Measurements from ENCODE around the gene GPR142.

Gene GPR142, protein sequence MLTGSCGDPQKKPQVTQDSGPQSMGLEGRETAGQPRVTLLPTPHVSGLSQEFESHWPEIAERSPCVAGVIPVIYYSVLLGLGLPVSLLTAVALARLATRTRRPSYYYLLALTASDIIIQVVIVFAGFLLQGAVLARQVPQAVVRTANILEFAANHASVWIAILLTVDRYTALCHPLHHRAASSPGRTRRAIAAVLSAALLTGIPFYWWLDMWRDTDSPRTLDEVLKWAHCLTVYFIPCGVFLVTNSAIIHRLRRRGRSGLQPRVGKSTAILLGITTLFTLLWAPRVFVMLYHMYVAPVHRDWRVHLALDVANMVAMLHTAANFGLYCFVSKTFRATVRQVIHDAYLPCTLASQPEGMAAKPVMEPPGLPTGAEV

DNA sequence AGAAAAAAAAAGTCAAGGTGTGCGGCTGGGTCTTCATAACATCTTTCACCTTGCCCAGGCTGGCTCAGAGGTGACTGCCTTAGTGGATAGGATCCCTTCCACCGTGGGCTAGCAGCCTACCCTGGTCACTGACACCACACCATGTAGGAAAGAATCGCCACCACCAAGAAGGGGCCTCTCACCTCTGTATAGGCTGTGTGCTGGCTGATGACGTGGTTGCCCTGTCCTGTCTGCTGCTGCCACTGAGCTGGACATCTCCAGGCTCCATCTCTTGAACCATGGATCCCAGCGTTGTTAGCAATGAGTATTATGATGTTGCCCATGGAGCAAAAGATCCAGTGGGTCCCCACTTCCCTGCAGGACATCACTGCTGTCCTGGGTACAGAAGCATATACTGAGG, at the start of gene GPR142:
Gene GPR142, plus strand, starts transcription at position 301 of the 400 bp plus-strand sequence. CDS start 2,035 bp downstream, outside the sequence.
- TF ChIP-seq GATA3 (IDR thresholded peaks at IDR 0.05; ENCODE audit: low read depth, low read length) (no peak), GATA2 (IDR thresholded peaks at IDR 0.05; ENCODE audit: low read depth, low read length) (no peak)

- TF ChIP-seq GATA3 (IDR thresholded peaks at IDR 0.05; ENCODE audit: low read depth, low read length) (no peak), GATA2 (IDR thresholded peaks at IDR 0.05; ENCODE audit: low read depth, low read length) (no peak)
These were observed 48.9 kb upstream of the GPR142 start for GRCh38 chr17:74318391-74318790.

DNA sequence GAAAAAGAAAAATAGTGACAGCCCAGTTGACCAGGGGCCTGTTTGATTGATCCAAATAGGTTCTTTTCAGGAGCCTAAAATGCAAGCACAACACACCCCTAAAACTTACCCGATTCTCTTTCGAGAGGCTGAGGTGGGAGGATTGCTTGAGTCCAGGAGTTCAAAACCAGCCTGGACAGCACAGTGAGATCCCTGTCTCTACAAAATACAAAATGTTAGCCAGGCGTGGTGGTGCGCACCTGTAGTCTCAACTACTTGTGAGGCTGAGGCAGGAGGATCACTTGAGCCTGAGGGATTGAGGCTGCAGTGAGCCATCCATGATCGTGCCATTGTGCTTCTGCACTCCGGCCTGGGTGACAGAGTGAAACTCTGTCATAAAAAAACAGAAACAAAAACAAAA, 42.8 kb upstream of the GPR142 start:
- no peak for TF ChIP-seq GATA3 (IDR thresholded peaks at IDR 0.05; ENCODE audit: low read depth, low read length)
- no peak for TF ChIP-seq GATA2 (IDR thresholded peaks at IDR 0.05; ENCODE audit: low read depth, low read length)

DNA sequence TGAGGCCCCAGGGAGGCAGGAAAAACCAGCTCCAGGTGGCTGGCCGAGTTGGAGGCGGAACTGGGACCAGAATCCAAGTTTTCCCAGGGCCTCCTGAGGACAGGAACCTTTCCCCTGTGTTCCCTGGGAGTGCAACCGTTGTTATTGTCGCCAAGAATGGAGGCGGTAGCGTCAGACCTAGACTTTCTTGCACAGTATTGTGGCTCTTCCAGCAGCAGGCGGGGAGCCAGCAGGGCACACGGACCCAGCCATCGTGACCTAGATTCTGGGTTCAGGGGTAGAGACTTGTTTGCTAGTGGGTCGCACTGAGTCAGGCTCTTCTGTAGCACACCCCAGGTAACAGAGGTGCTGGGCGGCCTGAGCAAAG, 41.9 kb upstream of the GPR142 start:
- TF ChIP-seq GATA3 (IDR thresholded peaks at IDR 0.05; ENCODE audit: low read depth, low read length) (no peak), GATA2 (IDR thresholded peaks at IDR 0.05; ENCODE audit: low read depth, low read length) (no peak)

DNA sequence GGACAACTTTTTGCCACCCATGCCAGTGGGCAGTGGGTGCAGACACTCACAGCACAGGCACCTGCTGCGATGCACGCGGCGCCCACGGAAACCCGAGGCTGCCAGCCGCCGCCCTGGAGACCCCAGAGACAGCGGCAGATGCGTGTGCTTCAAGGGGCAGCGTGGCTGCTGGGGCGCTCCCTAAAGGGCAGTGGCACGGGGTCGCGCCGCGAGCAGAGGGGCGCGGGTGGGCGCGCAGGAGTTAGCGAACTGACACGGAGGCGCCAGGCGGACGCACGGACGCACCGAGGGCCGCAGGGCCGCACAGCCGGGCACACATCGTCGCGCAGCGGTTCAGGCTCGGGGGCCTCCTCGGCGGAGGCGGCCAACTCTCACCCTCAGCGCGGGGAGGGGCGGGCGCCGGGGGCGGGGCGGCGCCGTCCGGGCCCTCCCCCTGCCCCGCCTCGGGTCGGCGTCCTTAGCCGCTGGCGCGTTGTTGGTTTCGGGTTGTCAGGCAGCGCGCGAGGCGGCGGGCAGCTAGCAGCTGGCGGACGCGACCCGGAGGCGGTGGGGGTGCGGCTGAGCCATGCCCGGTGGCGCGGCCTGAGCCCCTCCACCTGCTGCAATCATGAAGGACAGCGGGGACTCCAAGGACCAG, 41.4 kb upstream of the GPR142 start, which contains the start of gene KIF19:
Gene KIF19, plus strand, starts transcription at position 484 of the 637 bp plus-strand sequence. Its CDS starts 124 bp downstream, at position 608.
- no peak for TF ChIP-seq GATA2 (IDR thresholded peaks at IDR 0.05; ENCODE audit: low read depth, low read length)
- no peak for TF ChIP-seq GATA3 (IDR thresholded peaks at IDR 0.05; ENCODE audit: low read depth, low read length)

DNA sequence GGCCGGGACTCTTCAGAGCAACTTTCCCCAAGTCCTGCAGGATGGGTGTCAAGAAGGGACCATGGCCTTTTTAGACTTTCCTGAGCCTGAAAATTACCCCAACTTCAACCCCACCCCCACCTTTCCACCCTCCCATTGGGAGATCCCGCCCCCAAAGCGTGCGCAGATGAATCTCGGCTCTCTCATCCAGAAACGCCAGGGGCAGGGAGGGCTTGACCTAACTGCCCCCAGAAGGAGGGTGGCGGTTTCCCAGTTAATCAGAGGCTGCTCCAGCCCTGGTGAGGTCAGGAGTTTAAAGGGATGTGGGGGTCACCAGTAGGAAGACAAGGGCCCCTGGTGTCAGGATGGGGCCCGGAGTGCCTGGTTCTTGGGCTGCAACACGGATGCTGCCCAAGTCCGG, 40.8 kb upstream of the GPR142 start:
- TF ChIP-seq GATA2 (IDR thresholded peaks at IDR 0.05; ENCODE audit: low read depth, low read length) (no peak), GATA3 (IDR thresholded peaks at IDR 0.05; ENCODE audit: low read depth, low read length) (no peak)

- TF ChIP-seq GATA2 (IDR thresholded peaks at IDR 0.05; ENCODE audit: low read depth, low read length) (no peak), GATA3 (IDR thresholded peaks at IDR 0.05; ENCODE audit: low read depth, low read length) (no peak)
These were observed 38.8 kb upstream of the GPR142 start for GRCh38 chr17:74328487-74328886.

DNA sequence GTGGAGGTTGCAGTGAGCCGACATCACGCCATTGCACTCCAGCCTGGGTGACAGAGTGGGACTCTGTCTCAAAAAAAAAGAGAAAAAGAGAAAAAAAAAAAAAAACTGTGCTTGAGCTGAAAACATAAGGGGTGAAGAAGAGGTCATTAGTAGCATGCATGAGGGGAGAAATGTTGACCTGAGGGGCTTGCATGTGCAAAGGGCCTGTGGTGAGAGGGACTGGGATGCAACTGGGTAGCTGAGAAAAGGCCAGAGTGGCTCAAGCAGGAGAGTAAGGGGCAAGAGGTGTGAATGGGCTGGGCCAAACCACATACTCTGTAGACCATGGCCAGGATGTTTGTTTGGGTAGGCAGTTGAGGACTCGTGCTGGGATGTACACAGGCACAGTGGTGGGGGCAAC, 37.9 kb upstream of the GPR142 start:
- TF ChIP-seq GATA3 (IDR thresholded peaks at IDR 0.05; ENCODE audit: low read depth, low read length), result no peak
- TF ChIP-seq GATA2 (IDR thresholded peaks at IDR 0.05; ENCODE audit: low read depth, low read length), result no peak

GRCh38 chr17:74330446-74330845, 36.9 kb upstream of the GPR142 start:
- no peak for TF ChIP-seq GATA3 (IDR thresholded peaks at IDR 0.05; ENCODE audit: low read depth, low read length)
- no peak for TF ChIP-seq GATA2 (IDR thresholded peaks at IDR 0.05; ENCODE audit: low read depth, low read length)

DNA sequence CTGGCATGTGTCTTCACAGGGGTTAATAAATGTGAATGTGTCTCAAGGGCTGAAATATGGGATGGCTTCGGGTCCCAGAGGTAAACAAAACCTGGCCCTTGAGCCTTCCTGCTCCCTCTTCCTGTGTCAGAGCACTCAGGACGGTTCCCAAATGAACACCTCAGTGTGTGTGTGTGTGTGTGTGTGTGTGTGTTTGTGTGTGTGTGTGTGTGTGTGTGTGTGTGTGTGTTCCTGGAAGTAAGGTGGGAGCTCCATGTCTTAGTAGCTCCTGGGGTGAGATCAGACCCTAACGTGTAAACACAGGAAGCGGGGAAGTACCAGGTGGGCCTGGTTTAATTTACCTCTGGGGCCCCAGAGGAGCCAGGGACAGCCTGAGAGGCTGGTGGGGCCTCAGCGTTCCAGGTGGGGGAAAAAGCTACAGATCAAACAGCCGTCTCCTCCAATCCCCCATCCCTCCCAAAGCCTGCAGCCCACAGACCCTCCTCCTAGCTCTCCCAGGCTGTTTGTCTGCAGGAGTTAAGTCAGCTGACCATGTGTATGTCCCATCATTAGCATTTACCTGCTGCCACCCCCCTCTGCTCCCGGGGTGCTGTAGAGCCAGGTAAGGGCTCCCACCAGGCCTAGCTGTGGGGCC, 35.2 kb upstream of the GPR142 start:
- TF ChIP-seq GATA2 (IDR thresholded peaks at IDR 0.05; ENCODE audit: low read depth, low read length) (no peak), GATA3 (IDR thresholded peaks at IDR 0.05; ENCODE audit: low read depth, low read length) (no peak)

- TF ChIP-seq GATA3 (IDR thresholded peaks at IDR 0.05; ENCODE audit: low read depth, low read length) (no peak), GATA2 (IDR thresholded peaks at IDR 0.05; ENCODE audit: low read depth, low read length) (no peak)
These were observed 34.5 kb upstream of the GPR142 start for GRCh38 chr17:74332763-74333283.

- TF ChIP-seq GATA2 (IDR thresholded peaks at IDR 0.05; ENCODE audit: low read depth, low read length), result no peak
- no peak for TF ChIP-seq GATA3 (IDR thresholded peaks at IDR 0.05; ENCODE audit: low read depth, low read length)
These were observed 32.8 kb upstream of the GPR142 start for GRCh38 chr17:74334393-74335039.

DNA sequence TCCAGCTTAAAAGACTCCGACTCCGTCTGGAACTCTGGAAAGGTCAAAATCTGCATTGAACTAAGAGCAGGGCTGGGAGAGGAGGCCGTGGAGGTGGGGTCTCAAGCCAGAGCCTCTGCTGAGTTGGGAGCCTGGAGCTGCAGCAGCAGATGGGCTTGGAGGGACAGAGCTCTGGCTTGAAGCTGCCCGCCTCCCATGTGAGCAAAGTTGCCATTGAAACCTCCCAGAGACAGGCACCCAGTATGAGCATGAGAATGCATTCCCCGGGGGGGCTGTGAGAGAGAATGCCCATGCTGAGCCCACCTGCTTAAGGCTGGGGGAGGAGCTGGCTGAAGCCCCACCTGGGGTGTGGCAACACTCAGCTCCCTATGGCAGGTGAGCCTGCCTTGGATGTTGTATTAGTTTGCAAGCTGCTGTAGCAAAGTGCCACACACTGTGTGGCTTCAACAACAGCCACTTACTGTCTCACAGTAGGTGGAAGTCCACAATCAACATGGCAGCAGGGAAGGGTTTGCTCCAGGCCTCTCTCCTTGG, 31.7 kb upstream of the GPR142 start:
- no peak for TF ChIP-seq GATA2 (IDR thresholded peaks at IDR 0.05; ENCODE audit: low read depth, low read length)
- TF ChIP-seq GATA3 (IDR thresholded peaks at IDR 0.05; ENCODE audit: low read depth, low read length), result no peak

DNA sequence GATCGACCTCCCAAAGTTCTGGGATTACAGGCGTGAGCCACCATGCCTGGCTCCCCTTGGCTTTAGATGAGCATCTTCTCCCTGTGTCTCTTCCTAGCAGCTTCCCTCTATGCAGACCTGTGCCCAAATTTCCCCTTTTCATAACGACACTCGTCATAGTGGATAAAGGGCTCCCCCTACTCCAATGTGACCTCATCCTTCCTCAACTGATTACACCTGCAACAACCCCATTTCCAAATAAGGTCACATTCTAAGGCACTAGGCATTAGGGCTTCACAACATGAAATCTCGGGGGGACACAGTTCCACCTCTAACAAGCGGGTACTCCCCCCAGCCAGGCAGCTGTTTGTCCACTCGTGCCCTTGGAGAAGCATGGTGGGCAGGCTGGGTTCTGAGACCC, 31.0 kb upstream of the GPR142 start:
- no peak for TF ChIP-seq GATA3 (IDR thresholded peaks at IDR 0.05; ENCODE audit: low read depth, low read length)
- TF ChIP-seq GATA2 (IDR thresholded peaks at IDR 0.05; ENCODE audit: low read depth, low read length), result no peak
